Measurements from ENCODE around the gene DAAM2. TPM values are rescaled to one million over a fixed set of nuclear protein-coding genes. Genes with fewer than 3 reads are reported as not detected.

The DAAM2 gene
- total RNA-seq, 6 donors from 2014 or later: 21.0 to 81.7 (median 31.9) TPM

DNA sequence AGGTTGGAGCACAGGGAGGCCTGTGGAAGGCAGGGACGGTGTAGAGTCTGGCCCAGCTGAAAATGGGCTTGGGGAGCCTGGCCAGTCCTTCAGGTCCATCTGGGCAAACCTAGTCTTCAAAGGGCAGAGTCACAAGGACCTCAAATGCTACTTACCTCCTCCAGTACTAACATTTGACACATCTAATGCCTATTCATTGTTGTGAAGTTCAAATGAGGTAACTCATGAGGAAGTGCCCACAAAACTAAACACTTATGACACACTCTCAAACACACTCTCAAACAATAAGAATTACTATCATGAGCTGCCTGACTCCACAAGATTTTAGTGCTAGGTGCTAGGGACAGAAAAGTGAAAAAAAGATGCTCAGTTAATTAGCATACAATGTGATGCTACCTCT, 27.1 kb downstream of the DAAM2 start:
- no peaks in the 10 kb centered on the region for H3K36me3 ChIP-seq
- ATAC-seq (ENCODE audit: low FRiP score in 2 of 2): peak; percentile 26 to 30
- no peaks in the 10 kb centered on the region for H3K27me3 ChIP-seq
- WGBS, 2 donors: 64 to 70% methylated on average over 1 of the region's 1 CpG
- H3K4me3 ChIP-seq: no peak overlapping the region
- H3K27ac ChIP-seq: peak overlapping the region; percentile 74 to 81 (median 75)
- peaks cover 31 to 58% (median 53%) of the 10 kb centered on the region in 4 donors for H3K4me1 ChIP-seq
- no peaks in the 10 kb centered on the region for H3K9me3 ChIP-seq
- peak in 2 of 4 donors; percentile 6 to 61 for TF ChIP-seq EP300 (IDR thresholded peaks at IDR 0.05)
- no peak for TF ChIP-seq POLR2AphosphoS5 (IDR thresholded peaks at IDR 0.05)
- no peak for DNase-seq

DNA sequence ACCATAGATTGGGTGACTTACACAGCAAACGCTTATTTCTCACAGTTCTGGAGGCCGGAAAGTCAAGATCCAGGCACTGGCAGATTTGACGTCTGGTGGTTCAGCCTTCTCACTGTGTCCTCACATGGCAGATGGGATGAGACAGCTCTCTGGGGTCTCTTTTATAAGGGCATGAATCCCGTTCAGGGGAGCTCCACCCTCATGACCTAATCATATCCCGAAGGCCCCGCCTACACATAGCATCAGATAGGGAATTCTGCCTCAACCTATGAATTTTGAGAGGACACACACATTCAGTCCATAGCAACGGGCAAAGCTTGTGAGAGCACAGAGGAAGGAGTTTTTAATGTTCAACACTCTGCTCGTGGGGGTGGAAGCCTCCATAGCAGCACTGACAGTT, 27.5 kb downstream of the DAAM2 start:
- Histone ChIP-seq H3K27me3 (no peaks in the 10 kb centered on the region), H3K36me3 (no peaks in the 10 kb centered on the region), H3K4me3 (no peak overlapping the region), H3K27ac (peak overlapping the region; percentile 74 to 81 (median 75)), H3K4me1 (peaks cover 34 to 63% (median 57%) of the 10 kb centered on the region in 4 donors), H3K9me3 (no peaks in the 10 kb centered on the region)
- TF ChIP-seq POLR2A (IDR thresholded peaks at IDR 0.05): no peak
- no peak for TF ChIP-seq POLR2AphosphoS5 (IDR thresholded peaks at IDR 0.05)
- no peak for TF ChIP-seq EP300 (IDR thresholded peaks at IDR 0.05)
- TF ChIP-seq, protein P1, sequence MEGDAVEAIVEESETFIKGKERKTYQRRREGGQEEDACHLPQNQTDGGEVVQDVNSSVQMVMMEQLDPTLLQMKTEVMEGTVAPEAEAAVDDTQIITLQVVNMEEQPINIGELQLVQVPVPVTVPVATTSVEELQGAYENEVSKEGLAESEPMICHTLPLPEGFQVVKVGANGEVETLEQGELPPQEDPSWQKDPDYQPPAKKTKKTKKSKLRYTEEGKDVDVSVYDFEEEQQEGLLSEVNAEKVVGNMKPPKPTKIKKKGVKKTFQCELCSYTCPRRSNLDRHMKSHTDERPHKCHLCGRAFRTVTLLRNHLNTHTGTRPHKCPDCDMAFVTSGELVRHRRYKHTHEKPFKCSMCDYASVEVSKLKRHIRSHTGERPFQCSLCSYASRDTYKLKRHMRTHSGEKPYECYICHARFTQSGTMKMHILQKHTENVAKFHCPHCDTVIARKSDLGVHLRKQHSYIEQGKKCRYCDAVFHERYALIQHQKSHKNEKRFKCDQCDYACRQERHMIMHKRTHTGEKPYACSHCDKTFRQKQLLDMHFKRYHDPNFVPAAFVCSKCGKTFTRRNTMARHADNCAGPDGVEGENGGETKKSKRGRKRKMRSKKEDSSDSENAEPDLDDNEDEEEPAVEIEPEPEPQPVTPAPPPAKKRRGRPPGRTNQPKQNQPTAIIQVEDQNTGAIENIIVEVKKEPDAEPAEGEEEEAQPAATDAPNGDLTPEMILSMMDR (IDR thresholded peaks at IDR 0.05): no peak
- DNase-seq (no peak), ATAC-seq (ENCODE audit: low FRiP score in 2 of 2) (peak in 1 of 2 donors; percentile 54)
- WGBS, 2 donors: 66 to 75% methylated on average over 6 to 8 of the region's 8 CpGs

DNA sequence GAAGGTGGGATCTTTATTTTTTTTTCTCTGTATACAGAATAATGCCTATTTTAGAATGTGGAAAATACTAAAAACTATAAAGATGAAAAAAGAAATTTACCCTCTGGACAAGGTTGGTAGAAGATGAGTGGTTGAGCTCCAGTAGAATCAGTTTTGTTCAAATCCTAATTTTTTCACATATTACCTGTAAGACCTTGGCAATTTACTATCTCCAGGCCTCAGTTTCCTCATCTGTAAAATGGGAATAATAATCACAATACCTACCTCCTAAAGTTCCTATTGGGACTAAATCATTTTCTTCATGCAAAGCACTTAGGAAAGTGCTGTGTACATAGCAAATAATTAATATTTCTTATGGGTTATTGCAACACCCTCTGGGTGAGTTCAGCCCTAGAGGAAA, 28.4 kb downstream of the DAAM2 start:
- DNase-seq: no peak
- TF ChIP-seq POLR2AphosphoS5 (IDR thresholded peaks at IDR 0.05) (no peak), EP300 (IDR thresholded peaks at IDR 0.05) (no peak), POLR2A (IDR thresholded peaks at IDR 0.05) (no peak)
- TF ChIP-seq, protein P1 (IDR thresholded peaks at IDR 0.05): no peak
- H3K4me3 ChIP-seq: peak overlapping the region in 2 of 4 donors; percentile 35
- no peaks in the 10 kb centered on the region for H3K36me3 ChIP-seq
- ATAC-seq (ENCODE audit: low FRiP score in 2 of 2): no peak
- H3K4me1 ChIP-seq: peaks cover 34 to 64% (median 63%) of the 10 kb centered on the region in 4 donors
- H3K27me3 ChIP-seq: no peaks in the 10 kb centered on the region
- H3K27ac ChIP-seq: peak overlapping the region; percentile 81 to 88 (median 82)
- H3K9me3 ChIP-seq: no peaks in the 10 kb centered on the region

DNA sequence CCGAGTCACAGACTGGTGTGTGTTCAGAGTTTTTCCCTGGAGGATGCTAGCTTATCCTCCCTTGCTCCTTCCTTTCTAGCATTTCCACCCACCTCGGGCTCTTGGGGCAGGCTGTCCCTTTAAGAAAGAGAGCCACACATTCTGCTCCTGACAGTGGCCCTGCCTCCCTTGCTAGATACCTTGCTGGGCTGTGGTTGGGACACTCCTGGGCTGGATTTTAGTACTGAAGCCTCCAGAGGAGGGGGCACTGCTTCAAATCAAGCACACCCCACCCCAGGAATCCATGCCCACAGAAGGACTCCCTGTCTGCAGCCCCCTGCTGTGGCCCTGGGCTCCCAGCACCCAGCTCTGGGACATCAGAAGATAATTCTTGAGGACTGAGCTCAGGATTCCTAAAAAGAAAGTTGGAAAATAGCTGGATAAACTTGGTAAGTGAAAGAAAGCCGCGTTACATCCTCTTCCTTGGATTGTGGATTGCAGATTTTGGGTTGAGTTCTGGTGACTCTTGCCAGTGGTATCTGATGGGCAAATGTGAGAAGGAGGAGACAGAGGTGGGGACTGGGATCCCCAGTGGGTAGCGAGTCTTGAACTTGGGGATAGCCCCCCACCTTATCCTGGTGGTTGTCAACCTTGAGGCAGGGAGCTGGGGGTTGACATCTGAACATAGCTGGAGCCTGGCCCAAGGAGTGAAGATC, 29.0 kb downstream of the DAAM2 start:
- Histone ChIP-seq H3K4me1 (peaks cover 34 to 70% (median 64%) of the 10 kb centered on the region in 4 donors), H3K9me3 (no peaks in the 10 kb centered on the region), H3K4me3 (peak overlapping the region in 3 of 4 donors; percentile 16 to 35 (median 35)), H3K27me3 (no peaks in the 10 kb centered on the region), H3K36me3 (no peaks in the 10 kb centered on the region), H3K27ac (peak overlapping the region; percentile 81 to 88 (median 82))
- TF ChIP-seq, protein P1 (IDR thresholded peaks at IDR 0.05): no peak
- TF ChIP-seq POLR2AphosphoS5 (IDR thresholded peaks at IDR 0.05): no peak
- no peak for TF ChIP-seq POLR2A (IDR thresholded peaks at IDR 0.05)
- TF ChIP-seq EP300 (IDR thresholded peaks at IDR 0.05): no peak
- WGBS, 2 donors: 54 to 75% methylated on average over 5 of the region's 5 CpGs
- ATAC-seq (ENCODE audit: low FRiP score in 2 of 2) (no peak), DNase-seq (peak in 1 of 2 donors; percentile 37)

DNA sequence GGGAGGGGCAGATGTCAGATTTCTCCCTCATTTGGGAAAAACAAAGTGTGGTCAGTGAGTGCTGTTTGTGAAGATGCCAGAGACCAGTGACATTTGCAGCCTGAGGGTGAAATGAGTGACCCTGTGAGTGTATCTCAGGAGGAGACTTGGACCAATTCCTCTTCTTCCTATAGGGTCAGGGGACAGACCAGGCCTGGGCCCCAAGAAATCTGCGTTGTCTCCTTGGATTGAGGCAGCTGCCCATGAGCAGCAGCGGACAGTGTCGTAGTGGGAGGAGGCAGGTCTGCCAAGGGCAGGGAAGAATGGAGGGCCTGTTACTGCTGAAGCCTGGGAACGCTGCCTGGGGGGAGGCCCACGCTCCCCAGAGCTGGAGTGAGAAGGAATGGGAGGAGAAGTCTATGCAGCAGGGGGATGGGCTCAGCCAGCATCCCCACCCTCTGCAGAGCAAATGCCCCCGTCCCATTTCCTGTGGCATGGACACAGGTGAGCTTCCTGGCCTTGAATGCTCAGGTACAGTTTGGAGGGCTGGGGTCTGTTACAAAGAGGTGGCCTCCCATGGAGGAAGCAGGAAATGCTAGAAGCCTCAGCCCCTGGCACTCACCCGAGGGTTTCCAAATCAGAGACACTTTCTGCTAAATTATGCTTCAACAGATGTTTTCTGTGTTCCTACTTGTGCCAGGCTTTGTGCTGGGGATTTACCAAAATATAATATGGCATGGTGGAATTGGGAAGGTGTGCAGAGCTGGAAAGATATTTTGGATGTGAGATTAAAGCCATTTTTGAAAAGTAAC, 29.8 kb downstream of the DAAM2 start:
- peak in 1 of 2 donors; percentile 4 for TF ChIP-seq POLR2AphosphoS5 (IDR thresholded peaks at IDR 0.05)
- TF ChIP-seq, protein P1 (IDR thresholded peaks at IDR 0.05): no peak
- no peak for DNase-seq
- H3K4me3 ChIP-seq: peak overlapping the region in 3 of 4 donors; percentile 16 to 35 (median 35)
- H3K36me3 ChIP-seq: no peaks in the 10 kb centered on the region
- WGBS, 2 donors: 52 to 59% methylated on average over 7 of the region's 7 CpGs
- no peaks in the 10 kb centered on the region for H3K27me3 ChIP-seq
- peaks cover 34 to 70% (median 64%) of the 10 kb centered on the region in 4 donors for H3K4me1 ChIP-seq
- ATAC-seq (ENCODE audit: low FRiP score in 2 of 2): no peak
- H3K9me3 ChIP-seq: no peaks in the 10 kb centered on the region
- H3K27ac ChIP-seq: peak overlapping the region; percentile 81 to 88 (median 82)
